Stimulated activated CD8-positive, alpha-beta memory T cell treated with anti-CD3 and anti-CD28 coated beads, Interleukin-12 subunit alpha, Interleukin-12 subunit beta, amount 100 ng/mL, for 1 hour (primary cell): ENCODE data around the gene ITGA8.
"Not testable (repeated sequence)": the region's sequence is repeated elsewhere in the genome, so short reads cannot be mapped to it uniquely, and the experiment has no call there.

ENCODE experiments used
- DNase-seq: peaks from one replicate; pipeline ENCODE4 v3.0.0-alpha.2; 2020; ENCODE audit warnings: low read depth

Gene ITGA8

DNA sequence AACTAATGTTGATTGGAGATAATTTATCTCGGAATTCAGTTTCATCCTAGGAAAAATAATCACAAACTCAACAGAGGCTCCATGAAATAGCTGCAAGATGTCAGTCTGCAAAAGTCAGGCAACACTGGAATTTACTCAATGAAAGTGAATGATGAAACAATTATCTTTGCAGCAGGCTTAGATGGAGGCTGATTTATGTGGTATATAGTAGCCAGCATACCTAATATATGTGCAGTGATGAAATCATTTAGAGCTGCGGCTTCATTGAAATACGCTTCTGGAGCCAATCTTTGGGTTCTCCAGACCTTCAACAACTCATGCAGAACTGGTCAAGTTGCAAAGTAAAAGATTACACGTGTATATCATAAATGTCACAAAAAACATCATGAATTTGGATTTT, 113.3 kb downstream of the ITGA8 start:
- DNase-seq: no peak

DNA sequence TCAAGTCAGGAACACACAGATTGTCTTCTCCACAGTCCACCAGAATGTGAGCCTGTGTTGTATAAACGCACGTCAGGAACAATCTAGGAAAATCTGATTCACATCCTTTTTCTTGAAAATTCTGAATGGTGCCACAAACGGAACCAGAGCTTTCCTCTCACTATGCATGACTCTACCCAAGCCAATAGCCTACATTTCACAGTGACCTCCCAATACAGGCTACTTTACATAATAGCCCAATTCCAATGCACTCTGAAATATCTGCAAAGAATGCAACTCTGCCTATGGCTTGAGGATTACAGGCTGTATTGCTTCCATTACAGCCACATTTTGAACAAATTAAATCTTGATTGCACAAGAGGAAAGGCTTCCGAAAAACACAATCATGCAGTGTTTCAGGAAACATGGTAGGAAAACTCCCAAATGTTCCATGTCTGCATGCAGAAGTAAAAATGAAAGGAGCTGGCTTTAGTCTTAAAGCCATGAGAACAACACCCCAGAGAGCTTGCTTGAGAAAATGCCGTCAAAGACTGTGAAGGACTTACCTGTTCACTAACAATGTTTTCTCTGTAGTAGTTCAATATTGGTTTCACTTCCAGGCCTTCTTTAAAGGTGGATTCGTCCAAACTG, 113.9 kb downstream of the ITGA8 start:
- DNase-seq: no peak

DNA sequence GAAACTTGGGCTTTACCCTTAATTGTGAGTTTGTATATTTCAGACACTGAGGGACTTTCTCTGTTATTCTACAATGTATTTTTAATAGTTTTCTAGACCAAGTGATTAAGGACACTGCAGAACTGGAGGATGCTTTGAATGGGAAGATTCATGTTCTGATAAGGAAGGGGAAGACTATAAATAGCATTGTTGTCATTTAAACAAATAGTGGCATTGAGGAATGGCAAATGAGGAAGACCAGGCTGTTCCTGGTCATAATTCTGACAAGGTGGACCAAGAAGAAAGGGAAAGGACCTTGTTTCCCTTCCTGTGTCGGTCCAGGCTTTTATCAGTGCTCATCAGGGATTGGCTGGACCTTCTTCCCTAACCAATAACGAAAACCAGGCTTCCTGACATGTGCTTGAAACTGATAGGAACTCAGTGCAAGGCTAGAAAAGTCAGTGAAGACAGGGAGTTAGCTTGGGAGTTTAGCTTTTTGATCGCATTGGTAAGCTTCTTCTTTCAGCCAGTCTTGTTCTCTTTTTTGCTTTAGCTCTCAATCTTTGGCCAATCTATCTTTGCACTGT, 116.2 kb downstream of the ITGA8 start:
- no peak for DNase-seq

DNA sequence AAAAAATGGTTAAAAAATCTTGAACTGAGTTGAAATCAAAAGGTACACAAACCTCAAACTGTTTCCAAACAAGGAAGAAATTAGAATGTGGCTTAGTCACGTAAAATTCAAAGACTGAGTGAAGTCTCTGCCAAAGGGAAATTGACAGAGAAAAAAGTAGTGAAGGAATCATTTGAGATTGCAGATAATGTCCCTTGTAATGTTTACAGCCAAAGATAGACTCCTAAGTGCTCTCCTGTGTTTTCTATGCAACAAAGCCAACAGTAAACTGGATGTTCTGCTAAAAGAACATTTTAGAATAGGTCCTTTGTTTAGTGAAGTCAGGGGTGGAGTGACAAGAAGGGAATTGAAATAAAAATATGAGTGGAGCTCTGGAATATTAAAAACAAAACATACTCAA, 117.9 kb downstream of the ITGA8 start:
- DNase-seq: no peak

DNA sequence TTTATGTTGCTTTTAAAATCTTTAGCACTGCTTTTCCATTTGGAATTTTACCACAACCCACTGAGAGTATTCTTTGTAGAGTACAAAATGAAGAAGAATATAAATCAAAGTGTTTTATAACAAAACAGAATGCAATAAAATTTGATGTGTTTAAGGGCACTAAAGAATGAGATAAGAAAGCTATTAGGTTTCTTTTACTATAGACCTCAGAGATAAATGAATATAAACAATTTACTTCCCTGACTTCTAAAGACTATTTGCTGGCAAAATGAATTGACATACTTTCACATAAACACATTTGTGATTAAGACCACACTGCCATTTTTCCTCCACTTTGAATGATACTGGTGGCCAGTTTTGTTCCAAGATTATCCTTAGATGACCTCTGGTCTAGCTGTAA, 124.5 kb downstream of the ITGA8 start:
- DNase-seq: no peak

DNA sequence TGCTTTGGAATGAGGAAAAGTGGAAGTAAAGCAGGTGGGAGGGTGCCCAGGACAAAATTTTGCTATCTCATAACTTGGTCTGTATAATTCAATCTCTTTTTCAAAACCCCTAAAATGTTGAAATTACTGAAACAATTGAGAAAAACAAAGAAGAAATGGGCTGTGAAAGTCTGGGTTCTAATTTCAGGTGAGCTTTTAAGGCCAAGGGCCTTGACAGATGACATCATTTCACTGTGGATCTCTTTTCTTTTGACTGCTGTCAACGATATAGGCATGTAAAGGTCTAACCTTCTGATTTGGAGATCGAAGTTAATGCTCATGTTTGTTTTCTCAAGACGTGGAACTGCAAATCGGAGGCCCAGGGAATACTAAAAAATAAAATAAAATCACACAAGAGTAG, 127.8 kb downstream of the ITGA8 start:
- no peak for DNase-seq

DNA sequence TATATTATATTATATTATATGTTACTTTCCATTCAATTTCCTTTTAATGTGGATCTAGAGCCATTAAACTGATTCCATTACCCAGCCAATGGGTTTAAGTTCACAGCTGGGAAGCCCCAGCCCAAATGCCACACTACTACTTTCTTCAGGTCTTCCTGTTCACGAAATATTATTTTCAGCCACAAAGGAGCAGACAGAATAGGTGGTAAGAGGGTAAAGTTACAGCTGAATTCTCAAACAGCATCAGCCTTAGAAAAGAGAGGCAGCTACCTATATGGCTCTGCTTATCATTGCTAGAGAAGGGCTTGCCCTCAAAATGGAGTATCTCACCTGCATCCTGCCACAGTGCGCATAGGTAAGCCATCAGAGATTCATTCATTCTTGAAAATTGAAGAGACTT, 128.3 kb downstream of the ITGA8 start:
- no peak for DNase-seq

DNA sequence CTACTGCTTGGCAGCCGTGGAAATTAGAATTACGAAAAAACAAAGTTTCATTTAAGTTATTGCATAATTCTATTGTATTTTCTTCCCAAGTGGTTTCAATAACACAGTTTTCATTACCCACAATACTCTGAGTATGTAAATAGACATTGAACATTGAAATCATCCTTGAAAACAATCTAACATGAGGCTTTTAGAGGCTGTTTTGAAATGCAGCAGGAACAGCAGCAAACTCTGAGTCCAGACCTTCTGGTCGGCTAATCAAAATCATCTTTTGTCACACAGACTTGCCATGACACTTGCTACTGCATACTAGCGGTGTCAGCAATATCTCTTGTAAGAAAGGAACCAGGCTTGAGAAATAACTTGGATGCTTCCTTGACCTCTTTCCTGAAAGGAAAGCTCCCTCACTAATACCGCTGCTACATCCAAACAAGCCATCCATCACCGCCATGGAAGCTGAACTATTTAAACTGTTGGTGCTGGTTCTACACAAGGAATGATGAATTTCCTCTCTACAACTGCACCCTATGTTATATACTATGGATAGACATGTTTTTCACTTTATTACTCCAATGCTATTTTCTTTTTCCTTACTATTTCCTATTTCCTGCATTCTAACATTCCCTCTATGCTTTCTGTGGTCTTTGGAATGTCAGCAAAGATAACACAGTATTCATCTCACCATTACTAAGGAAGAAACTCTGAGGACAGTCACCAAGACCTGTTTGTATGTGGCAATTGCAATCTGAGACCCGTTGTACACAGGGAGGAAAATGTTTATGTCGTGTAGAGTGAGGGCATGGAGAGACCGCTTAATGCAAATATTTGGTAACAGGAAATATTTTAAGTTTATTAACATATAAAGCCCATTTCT, 130.8 kb downstream of the ITGA8 start:
- DNase-seq: no peak

DNA sequence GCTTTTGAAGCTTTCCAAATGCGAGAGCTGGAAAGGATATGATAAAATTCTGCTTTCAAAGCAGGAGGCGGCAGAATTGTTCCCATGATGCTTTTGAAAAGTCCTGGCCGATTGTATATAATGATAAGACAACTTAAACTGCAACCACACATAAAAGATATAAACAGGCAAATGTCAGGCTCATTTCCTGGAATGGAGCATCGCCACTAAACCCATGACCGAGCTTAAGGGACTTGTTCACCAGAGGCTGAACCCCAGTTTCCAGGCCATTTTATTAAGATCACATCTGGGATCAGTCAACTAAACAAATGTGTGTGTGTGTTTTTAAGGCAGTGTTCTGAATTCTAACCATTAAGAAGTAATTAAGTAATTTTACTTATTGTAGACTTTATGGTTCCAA, 131.6 kb downstream of the ITGA8 start:
- no peak for DNase-seq

DNA sequence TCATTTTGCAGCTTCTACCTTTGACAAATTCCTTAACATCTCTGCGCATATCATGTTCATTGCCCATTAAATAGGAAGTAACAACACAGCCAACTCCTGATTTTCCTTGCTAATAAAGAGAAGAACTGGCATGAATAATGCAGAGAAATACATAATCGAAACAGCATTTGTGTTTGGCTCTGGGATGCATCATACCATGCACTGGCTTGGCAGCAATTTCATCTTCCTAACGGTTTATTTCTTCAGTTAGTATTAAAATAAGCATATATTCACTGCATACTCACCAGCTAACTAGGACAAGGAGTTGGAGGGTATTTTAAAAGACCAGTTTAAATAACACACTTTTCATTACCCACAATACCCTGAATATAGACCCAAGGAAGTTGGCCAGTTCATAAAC, 132.5 kb downstream of the ITGA8 start:
- no peak for DNase-seq

DNA sequence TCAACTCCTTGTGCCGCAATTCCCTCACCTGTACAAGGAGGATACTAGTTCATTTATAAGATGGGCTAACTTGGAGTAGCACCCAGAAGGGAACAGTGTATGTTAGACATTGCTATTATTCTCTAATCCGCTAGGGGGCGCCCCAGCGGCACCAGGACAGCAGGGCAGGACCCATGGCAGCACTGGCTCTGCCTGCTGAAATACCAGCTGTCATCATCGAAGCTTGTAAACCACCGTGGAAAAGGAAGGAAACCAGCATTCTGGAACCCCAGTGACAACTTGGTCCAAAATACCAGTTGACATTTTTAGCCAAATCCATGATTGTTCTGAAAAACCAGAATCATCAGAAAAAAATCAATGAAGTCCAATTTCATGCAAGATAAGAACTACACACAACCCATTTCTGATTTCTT, 134.4 kb downstream of the ITGA8 start:
- DNase-seq: no peak

DNA sequence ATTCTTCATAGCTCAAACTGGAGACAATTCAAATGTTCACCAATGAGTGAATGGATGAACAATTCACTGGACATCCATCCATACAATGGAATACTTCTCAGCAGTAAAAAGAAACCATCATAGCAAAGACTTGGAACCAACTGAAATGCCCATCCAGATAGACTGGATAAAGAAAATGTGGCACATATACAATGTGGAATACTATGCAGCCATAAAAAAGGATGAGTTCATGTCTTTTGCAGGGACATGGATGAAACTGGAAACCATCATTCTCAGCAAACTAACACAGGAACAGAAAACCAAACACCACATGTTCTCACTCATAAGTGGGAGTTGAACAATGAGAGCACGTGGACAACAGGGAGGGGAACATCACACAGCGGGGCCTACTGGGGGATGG, 136.8 kb downstream of the ITGA8 start:
- DNase-seq: not testable (repeated sequence)

DNA sequence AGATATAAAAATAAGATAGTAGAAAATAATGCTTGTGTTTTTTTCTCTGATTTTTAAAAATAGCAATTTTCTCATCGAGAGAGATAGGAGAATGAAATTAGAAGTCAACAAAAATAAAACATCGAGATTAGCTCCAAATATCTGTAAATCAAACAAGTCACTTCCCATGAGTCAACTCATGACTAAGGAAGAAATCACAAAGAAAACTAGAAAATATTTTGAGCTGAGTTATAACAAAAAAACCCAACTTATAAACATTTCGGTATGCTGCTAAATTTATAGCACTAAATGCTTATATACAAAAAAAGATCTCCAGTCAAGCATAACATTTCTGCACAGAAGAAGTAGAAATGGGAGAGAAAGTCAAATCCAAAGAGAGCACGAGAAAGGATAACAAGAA, 140.1 kb downstream of the ITGA8 start:
- no peak for DNase-seq

DNA sequence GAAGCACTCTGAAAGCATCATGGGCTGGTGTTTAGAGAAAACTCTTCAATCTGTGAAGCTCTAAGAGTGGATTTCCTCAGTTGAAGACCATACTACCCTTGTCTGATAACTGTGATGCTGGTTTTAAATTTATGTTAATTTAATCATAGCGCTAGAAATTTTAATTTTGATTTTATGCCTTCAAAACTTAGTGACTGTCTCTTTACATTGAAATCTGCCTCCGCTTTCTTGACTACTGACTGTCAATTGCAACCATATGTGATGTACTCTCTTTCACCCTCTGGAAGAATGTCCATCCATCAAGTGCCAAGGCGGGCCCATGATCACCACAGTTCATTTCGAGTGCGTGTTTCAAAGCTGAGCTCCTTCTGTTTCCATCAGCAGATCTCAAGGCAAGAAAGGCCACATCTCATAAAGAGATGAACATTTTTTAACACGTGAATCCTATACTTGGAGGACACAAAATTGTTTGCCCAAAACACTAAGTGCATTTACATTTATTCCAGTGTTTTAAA, 147.1 kb downstream of the ITGA8 start:
- no peak for DNase-seq

DNA sequence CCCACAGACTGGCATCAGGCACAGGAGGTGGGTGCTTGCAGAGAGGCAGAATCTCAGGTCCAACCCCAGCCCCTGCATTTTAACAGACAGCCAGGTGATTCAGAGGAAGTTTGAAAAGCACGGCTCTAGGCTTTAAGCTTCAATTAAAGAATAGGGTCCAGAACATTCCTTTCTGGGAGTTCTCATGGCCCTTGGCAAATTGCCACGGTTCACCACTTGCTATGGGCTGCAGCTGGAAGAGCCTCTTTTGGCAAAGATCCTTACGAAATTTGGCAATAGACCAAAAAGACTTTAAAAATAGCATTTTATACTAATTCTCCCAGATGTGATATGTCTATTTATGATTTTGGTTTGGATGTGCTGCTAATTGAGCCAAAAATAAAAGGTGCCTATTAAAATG, 148.1 kb downstream of the ITGA8 start:
- no peak for DNase-seq

DNA sequence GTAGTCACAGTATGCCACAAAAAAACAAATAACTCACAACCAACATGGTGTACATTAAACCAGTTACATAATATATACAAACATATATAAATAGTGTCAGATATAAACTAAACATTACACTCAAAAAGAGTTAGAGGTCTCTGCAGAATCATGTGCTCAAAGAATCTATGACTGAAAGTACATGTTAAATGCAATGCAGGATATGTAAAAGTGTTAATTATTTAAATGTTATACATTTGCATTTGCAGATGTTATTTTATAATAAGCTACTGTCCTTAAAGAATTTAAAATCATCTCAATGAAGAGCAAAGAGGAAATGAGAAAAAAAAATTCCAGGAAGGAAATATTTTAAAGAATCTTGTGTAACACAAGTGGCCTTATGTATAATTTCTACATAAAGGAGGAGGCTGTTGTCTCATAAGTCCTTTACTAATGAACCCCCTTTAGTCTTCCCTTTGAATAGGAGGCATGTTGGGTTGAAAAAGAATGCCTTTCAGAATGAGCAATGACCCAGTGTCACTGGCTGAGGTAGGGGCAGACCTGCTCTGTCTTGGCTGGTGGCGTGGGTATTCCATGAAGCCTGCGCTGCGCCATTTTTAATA, 148.9 kb downstream of the ITGA8 start:
- DNase-seq: no peak

DNA sequence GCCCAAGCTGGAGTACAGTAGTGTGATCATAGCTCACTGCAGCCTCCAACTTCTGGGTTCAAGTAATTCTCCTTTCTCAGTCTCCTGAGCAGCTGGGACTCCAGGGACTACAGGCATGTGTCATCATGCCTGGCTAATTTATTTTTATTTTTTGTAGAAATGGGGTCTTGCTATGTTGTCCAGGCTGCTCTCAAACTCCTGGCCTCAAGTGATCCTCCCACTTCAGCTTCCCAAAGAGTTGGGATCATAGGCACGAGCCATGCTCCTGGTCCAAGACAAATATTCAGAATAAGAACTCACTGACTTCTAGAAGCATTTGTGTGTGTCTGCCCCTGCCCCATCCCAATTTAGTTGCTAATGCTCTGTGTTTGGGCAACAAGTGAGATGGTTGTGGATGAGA, 151.8 kb downstream of the ITGA8 start:
- no peak for DNase-seq

DNA sequence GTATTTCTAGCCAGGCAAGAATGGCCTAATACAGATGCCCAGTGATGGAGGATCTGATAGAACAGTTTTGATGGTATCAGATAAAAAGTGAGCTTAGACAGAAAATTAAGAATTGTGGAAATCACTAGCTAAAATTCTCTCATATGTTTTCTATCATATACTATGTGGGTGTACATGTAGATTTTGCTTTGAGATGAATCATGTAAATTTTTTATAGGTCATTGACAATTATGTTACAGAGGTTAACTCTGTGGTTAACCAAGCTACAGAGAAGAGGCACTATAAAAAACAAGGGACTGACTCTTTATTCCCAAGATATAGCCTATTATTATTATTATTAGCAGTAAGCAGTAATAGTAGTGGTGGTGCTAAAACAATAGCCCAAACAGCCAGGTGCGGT, 156.5 kb downstream of the ITGA8 start:
- DNase-seq: no peak

DNA sequence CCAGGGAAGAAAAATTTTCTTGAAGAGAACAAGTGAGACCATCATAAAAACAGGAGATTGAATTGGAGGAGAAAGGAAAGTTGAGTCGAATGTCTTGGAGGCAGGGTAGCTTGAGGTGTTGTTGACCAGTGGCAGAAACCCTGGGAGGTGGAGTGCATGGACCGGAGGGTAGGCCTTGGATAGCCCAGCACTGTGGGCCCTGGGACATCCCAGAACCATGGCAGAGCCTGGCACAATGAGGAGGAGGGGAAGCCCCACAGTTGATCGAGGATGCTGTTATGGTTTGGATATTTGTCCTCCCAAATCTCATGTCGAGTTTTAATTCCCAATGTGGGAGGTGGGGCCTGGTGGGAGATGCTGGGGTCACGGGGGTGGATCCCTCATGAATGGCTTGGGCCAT, 157.1 kb downstream of the ITGA8 start:
- no peak for DNase-seq

DNA sequence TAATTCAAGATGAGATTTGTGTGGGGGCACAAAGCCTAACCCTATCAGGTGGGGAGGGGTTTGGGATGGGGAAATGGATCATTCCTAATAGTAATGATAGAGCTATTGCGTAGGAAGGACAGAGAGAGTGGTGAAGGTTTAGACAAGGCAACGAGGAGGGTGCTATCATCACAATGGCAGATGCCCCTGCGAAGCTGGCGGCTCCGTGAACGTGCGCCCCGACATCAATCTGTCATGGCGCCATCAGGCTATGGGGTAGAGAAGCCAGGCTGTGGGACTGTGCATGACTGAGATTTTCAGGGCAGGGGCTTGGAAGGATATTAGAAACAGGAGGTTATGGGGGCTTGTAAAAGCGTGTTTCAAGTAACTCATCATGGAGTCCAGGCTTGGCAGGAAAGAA, 157.6 kb downstream of the ITGA8 start:
- DNase-seq: no peak

DNA sequence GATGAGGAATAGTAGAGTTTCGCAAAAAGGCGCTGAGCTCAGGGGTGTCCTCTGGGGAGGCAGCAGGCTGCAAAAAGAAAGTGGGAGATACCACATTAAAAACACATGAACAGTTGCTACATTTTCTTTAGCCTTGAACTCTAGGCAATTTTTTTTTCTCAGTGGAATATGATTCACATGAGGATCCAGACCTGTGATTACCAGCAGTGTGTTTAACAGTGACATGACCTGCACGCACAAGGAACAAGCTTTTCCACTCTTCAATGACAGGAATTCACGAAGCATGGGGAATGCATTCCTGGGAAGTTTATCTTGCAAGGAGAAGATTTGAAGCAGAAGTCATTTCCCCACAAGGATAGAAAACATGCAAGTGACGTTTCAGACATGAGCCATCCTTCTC, 161.6 kb downstream of the ITGA8 start:
- DNase-seq: no peak

DNA sequence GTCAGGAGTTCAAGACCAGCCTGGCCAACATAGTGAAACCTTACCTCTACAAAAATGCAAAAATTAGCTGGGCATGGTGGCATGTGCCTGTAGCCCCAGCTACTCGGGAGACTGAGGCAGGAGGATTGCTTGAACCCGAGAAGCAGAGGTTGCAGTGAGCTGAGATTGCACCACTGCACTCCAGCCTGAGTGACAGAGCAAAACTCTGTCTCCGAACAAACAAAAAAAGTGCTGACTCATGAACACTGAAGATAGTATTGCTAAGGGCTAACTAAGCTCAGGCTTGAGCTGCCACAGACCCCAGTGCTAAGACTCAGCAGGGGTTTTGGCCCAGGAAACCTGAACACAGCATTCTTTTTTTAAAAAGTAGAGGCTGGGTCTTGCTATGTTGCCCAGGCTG, 162.6 kb downstream of the ITGA8 start:
- DNase-seq: not testable (repeated sequence)

DNA sequence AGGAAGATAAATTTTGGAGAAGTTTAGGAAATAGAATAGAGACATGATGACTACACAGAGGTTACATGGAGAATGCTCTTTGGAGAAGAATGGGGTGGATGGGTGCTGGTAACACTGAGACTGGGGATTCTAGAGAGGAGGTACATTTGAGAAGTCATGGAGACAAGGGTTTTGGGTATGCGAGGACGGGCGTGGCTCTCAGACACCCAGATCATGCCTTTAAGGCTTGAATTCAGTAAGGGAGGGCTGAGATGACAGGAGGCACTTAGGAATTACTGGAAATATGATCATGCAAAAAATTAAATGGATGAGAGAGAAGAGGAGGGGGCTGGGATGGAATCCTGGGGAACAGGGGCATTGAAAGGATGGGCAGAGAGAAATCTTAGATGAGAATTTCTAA, 168.8 kb downstream of the ITGA8 start:
- DNase-seq: no peak
